Tibial nerve (tissue), 4 donors: ENCODE data around the gene PAQR4.
A peak's percentile ranks its signal among the peaks of the same experiment; 100 is the strongest.

Experiments used
- EP300 ChIP-seq, 2 donors: sonication (generic); formaldehyde crosslinking; IDR thresholded peaks; one replicate each; pipeline ENCODE4 v1.6.1; 2017; ENCODE audit warnings: antibody characterized with exemption in 2 of 2, mild to moderate bottlenecking in 1 of 2
- POLR2A ChIP-seq, 2 donors: fragments of 450-650 bp; IDR thresholded peaks; one replicate each; pipeline ENCODE4 v1.6.1; 2017; ENCODE audit warnings: antibody characterized with exemption in 2 of 2, mild to moderate bottlenecking in 2 of 2, moderate library complexity in 2 of 2
- TF ChIP-seq, protein P1 (sequence below), 5 experiments: fragments of 200-600 bp in 3 of 5; fragments of 450-650 bp in 2 of 5; sonication (generic) in 3 of 5; IDR thresholded peaks; one replicate each; pipeline ENCODE4 v1.5.1; 2016 to 2019; ENCODE audit warnings: antibody characterized with exemption in 5 of 5, mild to moderate bottlenecking in 3 of 5, moderate library complexity in 2 of 5

DNA sequence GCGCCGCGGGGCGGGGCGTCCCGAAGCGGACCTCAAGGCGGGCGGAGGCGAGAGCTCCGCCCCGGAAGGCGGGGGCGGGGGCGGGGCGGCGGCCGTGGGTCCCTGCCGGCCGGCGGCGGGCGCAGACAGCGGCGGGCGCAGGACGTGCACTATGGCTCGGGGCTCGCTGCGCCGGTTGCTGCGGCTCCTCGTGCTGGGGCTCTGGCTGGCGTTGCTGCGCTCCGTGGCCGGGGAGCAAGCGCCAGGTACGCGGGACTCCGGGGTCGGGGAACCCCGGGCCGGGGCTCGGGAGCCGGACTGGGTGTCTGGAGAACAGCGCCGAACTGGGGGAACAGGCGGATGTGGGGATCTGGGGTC lies 51.1 kb downstream of the PAQR4 start, which contains the start of gene TNFRSF12A:
- TF ChIP-seq, protein P1, sequence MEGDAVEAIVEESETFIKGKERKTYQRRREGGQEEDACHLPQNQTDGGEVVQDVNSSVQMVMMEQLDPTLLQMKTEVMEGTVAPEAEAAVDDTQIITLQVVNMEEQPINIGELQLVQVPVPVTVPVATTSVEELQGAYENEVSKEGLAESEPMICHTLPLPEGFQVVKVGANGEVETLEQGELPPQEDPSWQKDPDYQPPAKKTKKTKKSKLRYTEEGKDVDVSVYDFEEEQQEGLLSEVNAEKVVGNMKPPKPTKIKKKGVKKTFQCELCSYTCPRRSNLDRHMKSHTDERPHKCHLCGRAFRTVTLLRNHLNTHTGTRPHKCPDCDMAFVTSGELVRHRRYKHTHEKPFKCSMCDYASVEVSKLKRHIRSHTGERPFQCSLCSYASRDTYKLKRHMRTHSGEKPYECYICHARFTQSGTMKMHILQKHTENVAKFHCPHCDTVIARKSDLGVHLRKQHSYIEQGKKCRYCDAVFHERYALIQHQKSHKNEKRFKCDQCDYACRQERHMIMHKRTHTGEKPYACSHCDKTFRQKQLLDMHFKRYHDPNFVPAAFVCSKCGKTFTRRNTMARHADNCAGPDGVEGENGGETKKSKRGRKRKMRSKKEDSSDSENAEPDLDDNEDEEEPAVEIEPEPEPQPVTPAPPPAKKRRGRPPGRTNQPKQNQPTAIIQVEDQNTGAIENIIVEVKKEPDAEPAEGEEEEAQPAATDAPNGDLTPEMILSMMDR (IDR thresholded peaks at IDR 0.05), result peak in 2 of 5 experiments; percentile 44 to 45
- TF ChIP-seq EP300 (IDR thresholded peaks at IDR 0.05) (no peak), POLR2A (IDR thresholded peaks at IDR 0.05) (peak; percentile 75 to 82)
